Nephron (organoid): ENCODE data around the gene GALNT2.

Experiments used
- H3K27ac Mint-ChIP-seq, 3 experiments: 2 replicates each; pipeline ENCODE4 v1.8.0; 2020; ENCODE audit warnings: mixed read lengths in 3 of 3, mild to moderate bottlenecking in 2 of 3, moderate library complexity in 1 of 3
- H3K27me3 Mint-ChIP-seq: 2 replicates; pipeline ENCODE4 v1.8.0; 2021; ENCODE audit warnings: low read depth, mild to moderate bottlenecking, moderate library complexity, mixed read lengths
- H3K36me3 Mint-ChIP-seq: 2 replicates; pipeline ENCODE4 v1.8.0; 2020; ENCODE audit warnings: low read depth, mixed read lengths
- H3K4me1 Mint-ChIP-seq: 2 replicates; pipeline ENCODE4 v1.8.0; 2020; ENCODE audit warnings: mixed read lengths
- H3K4me3 Mint-ChIP-seq, 3 experiments: 2 replicates each; pipeline ENCODE4 v1.8.0; 2020; ENCODE audit warnings: mild to moderate bottlenecking in 3 of 3, mixed read lengths in 3 of 3, moderate library complexity in 2 of 3
- H3K9me3 Mint-ChIP-seq: 2 replicates; pipeline ENCODE4 v1.8.0; 2020; ENCODE audit warnings: mixed read lengths
- CTCF ChIP-seq, 3 experiments: fragments of 200-600 bp; sonication (generic); IDR thresholded peaks; one replicate each; pipeline ENCODE4 v1.5.0; 2021; ENCODE audit warnings: antibody characterized with exemption in 3 of 3; ENCODE audit not compliant: unreplicated experiment in 3 of 3

GALNT2 gene

GRCh38 chr1:230057681-230058565 is 9.1 kb upstream of the GALNT2 start:
- no peak overlapping the region for H3K4me3 Mint-ChIP-seq
- H3K36me3 Mint-ChIP-seq: no peaks in the 10 kb centered on the region
- H3K9me3 Mint-ChIP-seq: peaks cover 14% of the 10 kb centered on the region
- peaks cover 6% of the 10 kb centered on the region for H3K27me3 Mint-ChIP-seq
- H3K27ac Mint-ChIP-seq: no peak overlapping the region
- H3K4me1 Mint-ChIP-seq: peaks cover 19% of the 10 kb centered on the region
- TF ChIP-seq CTCF (IDR thresholded peaks at IDR 0.05; ENCODE audit: unreplicated experiment in 3 of 3): no peak

DNA sequence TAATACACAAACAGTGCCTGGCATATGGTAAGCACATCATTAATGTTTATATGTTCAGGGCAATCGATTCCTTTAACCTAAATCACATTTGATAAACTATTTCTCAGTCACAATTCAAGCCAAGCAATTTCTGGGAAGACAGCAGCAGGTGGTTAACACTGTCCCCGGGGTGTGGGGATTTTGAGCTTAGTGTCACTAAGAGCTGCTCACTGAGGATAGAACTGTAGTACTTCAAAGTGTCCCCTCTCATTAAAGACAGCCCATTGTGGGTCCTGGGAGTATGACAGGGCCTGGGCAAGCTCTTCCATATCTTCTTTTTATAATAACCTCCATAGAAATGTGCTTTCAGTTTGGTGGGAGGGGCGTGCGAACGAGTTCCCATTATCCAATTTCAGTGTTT is 8.4 kb upstream of the GALNT2 start:
- Mint-ChIP-seq H3K4me1 (peaks cover 19% of the 10 kb centered on the region), H3K27me3 (peaks cover 6% of the 10 kb centered on the region), H3K4me3 (no peak overlapping the region), H3K36me3 (peaks cover 3% of the 10 kb centered on the region), H3K27ac (no peak overlapping the region), H3K9me3 (peaks cover 19% of the 10 kb centered on the region)
- no peak for TF ChIP-seq CTCF (IDR thresholded peaks at IDR 0.05; ENCODE audit: unreplicated experiment in 3 of 3)

- Mint-ChIP-seq H3K9me3 (peaks cover 29% of the 10 kb centered on the region), H3K4me1 (peaks cover 15% of the 10 kb centered on the region), H3K36me3 (peaks cover 3% of the 10 kb centered on the region), H3K4me3 (no peak overlapping the region), H3K27me3 (no peaks in the 10 kb centered on the region), H3K27ac (no peak overlapping the region)
- no peak for TF ChIP-seq CTCF (IDR thresholded peaks at IDR 0.05; ENCODE audit: unreplicated experiment in 3 of 3)
These were observed 5.2 kb upstream of the GALNT2 start for GRCh38 chr1:230061801-230062200.

DNA sequence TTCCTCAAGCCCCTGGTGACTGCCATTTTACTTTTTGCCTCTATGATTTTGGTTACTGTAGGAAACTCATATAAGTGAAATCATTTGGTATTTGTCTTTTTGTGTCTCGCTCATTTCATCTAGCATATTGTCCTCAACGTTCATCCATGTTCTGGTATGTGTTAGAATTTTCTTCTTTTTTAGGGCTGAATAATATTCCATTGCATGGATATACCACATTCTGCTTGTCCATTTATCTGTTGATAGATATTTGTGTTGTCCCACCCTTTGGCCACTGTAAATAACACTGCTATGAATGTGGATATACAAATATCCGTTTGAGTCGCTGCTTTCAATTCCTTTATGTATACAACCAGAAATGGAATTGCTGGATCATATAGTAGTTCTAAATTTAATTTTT is 4.5 kb upstream of the GALNT2 start:
- no peak for TF ChIP-seq CTCF (IDR thresholded peaks at IDR 0.05; ENCODE audit: unreplicated experiment in 3 of 3)
- Mint-ChIP-seq H3K27ac (no peak overlapping the region), H3K27me3 (no peaks in the 10 kb centered on the region), H3K9me3 (peaks cover 29% of the 10 kb centered on the region), H3K4me1 (peaks cover 10% of the 10 kb centered on the region), H3K4me3 (no peak overlapping the region), H3K36me3 (peaks cover 3% of the 10 kb centered on the region)

DNA sequence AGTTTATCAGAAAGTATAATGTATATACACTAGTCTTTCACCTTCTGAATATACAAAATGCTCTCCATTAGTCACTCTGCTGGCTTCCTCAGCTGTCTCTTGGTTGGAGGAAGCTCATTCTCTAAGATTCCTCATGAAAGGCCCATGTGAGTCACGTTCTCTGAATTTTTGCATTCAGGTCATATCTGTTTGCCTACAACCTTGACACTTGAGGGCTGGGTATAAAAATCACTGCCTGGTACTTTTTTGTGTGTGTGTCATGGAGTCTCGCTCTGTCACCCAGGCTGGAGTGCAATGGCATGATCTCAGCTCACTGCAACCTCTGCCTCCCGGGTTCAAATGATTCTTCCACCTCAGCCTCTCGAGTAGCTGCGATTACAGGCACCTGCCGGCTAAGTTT is 2.8 kb upstream of the GALNT2 start:
- peaks cover 4% of the 10 kb centered on the region for H3K27me3 Mint-ChIP-seq
- TF ChIP-seq CTCF (IDR thresholded peaks at IDR 0.05; ENCODE audit: unreplicated experiment in 3 of 3): no peak
- peaks cover 20% of the 10 kb centered on the region for H3K4me1 Mint-ChIP-seq
- peaks cover 3% of the 10 kb centered on the region for H3K36me3 Mint-ChIP-seq
- H3K27ac Mint-ChIP-seq: no peak overlapping the region
- H3K4me3 Mint-ChIP-seq: no peak overlapping the region
- H3K9me3 Mint-ChIP-seq: peaks cover 29% of the 10 kb centered on the region

DNA sequence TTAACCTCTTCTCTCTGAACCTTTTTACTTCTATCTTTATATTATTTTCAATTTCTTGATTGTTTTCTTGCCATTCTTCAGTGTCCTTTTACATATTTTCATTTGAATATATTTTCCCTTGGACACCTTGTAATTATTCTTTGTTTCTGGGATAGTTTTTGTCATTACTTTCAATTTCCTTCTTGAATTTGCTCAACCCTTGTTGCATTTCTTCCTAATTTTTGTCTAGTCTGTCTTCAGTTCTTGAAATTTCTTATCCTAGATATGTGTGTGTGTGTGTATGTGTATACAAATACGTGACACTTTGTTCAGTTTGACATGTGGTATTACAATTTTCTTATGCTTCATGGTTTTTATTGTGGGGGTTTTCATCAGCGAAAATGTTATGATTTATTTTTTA is 1.9 kb upstream of the GALNT2 start:
- Mint-ChIP-seq H3K4me1 (peaks cover 29% of the 10 kb centered on the region), H3K27ac (peak overlapping the region; percentile 92 to 94 (median 94)), H3K27me3 (peaks cover 4% of the 10 kb centered on the region), H3K36me3 (peaks cover 3% of the 10 kb centered on the region), H3K4me3 (peak overlapping the region; percentile 41 to 72 (median 62)), H3K9me3 (peaks cover 29% of the 10 kb centered on the region)
- no peak for TF ChIP-seq CTCF (IDR thresholded peaks at IDR 0.05; ENCODE audit: unreplicated experiment in 3 of 3)
